Measurements from ENCODE around the gene CDH20.

The CDH20 gene

DNA sequence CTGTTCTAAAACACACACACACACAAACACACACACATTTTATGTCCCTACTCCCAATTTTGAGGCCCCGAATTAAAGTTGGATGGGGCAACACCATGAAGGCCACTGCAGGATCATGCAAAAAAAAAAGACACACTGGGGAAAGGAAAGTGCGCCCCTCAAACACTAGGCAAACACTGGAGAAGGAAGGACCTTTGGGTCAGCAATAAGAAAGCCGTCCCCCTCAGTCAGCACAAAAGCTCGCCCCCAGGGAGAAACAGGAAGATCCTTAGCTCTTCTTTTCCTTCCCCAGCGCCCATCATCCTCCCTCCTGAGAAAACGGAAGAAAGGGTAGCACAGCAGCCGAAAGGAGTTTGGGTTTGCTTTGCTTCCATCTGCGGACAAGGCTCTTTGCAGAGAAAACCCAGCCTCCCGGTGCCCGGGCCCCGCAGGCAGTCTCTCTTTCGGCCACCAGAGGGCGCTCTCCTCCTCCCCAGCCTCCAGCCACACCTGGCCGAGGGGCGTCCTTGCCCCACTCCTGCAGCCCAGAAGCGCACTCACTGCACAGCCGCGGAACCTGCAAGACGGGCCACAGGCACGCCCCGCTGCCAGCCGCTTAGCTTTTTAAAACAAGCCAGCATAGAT is 248.5 kb downstream of the CDH20 start:
- DNase-seq: peak; percentile 4

DNA sequence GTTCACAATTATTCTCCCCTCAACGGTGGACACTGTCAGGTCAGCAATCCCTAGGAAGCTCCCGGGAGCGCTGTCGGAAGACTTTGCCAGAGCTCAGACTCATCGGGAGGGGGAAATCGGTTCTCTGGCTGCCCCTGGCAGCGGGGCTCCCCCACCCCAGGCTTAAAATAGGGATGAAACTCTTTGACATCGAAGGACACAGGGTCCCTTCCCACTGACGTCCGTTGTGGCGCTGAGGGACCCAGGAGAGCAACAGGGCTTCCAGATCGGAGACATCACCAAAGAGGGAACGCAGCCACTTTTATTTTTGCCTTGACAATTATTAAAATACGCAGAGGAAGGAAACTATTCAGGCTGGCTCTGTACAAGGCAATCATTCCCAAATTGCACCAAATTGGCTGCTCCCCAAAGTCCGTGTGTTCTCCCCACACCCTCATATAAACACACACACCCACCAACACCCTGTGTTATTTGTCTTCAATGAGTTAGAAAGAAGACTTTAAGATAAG is 249.0 kb downstream of the CDH20 start:
- DNase-seq: no peak

DNA sequence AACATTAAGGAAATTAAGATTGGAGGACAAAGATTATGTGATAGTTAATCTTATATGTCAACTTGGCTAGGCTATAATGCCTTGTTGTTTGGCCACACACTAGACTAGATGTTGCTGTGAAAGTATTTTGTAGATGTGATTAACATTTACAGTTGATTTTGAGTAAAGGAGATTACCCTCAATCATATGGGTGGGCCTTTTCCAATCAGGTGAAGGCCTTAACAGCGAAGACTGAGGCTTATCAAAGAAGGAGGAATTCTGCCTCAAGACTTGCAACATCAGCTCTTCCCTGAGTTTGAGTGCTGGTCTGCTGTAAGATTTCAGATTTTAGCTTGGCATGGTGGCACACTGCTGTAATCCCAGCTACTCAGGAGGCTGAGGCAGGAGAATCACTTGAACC is 250.3 kb downstream of the CDH20 start:
- DNase-seq: no peak

DNA sequence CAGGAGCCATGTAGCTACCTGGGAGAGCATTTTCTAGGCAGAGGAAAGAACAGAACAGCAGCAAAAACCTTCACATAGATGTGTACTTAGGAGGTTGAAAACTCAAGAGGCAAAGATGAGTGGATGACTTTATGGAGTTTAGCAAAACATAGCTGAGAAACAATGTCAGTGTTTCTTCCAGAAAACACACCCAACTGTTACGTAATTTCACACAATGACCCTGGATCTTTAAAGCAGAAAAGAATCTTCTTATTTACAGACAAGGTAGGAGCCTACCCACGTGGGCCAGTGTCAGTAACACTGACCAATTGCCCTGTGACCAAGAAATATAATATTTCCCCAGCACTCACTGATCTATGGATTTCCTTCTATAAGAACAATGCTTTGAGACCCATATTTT is 254.6 kb downstream of the CDH20 start:
- no peak for DNase-seq

DNA sequence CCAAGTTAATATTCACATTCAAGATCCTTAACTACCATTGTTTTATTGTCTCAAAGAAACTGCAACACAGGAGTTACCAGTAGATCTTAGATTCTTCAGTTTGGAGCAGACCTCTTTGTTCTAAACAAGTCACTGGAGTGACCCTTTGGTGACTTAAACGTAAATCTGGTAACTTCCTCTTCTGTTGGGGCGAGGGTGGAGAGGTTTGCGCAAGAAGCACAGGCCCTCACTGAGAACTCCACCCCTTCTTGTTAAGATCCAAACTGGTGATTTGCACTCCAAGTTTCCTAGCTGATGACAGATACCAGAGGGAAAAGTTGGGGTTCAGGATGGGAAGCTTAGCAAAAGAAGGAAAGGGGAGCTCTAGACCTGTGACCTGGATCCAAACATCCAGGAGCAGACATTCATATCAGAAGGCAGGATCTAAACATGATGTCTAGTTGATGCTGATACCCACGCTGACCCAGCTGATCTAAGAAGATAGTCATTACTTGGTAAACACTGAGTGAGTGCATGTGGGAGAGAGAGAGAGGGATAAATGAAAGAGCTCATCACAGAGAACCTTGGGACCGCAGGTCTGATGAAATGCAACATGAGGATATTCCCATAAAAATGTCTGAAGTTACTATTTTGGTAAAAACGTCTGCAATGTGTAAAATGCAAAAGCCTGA is 256.0 kb downstream of the CDH20 start:
- DNase-seq: no peak

DNA sequence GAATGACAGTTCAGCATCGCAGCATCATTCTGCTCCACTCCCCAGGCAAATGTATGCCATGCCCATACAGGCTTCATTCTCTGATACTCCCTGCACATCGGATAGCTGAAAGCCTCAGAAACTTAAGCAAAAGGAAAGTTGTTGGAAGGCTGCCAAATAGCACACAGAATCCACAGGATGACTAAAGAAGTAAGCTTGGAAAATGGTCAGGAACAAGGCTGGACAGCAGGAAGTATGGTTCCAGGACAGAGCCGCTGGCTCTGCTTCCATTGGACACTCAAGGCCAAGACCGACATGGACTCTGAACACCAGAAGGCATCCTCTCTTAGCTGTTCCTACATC is 256.5 kb downstream of the CDH20 start:
- DNase-seq: no peak

DNA sequence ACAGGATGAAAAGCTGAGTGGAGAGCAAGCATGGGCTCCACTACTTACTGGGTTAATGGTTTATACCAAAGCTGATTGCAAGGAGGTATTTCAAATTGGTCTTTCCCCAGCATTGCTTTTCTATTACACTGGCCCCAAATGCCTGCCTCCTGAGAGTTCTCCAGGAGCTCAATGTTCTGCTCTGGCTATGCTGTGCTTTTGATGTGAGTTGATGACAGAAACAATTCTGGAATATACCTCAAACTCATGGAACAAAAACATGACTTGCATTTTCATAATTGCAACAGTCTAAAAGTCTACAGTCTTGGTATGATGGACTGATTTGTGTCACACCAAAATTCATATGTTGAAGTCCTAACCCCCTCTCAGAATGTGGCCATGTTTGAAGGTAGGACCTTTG is 258.0 kb downstream of the CDH20 start:
- DNase-seq: no peak

DNA sequence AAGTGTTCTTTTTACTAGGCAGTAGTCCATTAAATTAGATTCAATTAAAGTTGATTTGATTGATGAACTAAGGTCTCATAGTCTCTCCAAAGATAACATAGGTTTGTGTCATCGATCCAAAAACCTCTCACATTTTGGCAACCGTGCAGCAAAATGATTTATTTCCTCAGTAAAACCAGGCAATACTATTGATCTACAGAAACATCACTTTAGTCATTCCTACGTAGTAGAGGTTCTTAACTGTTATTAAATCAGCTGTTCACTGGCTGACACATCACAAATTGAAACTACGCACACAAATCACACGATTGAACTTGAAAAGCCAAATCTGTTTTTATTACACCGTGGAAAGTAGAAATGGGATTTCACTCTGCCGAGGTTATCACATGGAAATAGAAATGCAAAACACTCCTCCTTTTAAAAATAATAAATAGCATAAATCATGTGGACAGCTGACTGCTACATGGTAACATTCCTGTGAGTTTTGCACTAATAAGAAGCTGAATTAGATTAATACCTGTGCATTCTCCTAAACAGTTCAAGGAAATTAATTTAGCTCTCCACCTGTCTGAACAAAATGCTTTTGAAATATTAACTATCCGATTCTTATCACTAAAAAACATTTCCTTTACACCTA is 262.5 kb downstream of the CDH20 start:
- DNase-seq: no peak

DNA sequence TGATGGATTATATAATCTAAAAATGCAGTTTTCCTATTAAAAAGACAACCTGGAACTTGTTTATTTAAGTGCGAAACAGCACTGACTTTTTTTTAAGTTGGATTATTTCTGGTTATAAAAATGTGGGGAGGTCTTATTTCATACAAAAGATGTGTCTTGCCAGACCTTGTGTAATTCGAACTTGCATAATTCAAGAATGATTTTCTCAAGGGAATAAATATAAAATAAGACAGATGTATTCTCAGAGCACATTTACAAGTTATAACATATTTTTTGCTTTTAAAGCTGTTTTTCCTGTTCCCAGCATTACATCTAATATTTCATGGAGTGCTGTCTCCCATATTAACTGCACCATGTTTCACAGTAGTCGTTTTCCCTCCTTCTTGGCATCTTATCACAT is 263.1 kb downstream of the CDH20 start:
- no peak for DNase-seq

DNA sequence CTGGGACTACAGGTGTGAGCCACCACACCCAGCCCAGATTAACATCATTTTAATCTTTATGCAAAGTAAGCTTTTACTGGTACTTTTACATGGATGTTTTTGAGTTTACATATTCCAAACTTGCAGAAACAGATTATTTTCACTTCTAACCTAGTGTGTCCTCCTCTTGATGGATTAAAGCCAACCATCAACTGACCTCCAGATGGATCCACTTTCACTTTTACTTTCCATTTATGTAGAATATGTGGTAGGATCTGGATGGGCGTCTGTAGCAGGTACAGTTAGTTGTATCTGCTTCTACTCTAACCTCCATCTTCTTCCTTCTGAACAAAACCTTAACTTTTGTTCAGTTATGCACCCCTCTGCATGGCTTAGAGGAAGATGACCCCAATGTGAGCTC is 264.1 kb downstream of the CDH20 start:
- DNase-seq: no peak

DNA sequence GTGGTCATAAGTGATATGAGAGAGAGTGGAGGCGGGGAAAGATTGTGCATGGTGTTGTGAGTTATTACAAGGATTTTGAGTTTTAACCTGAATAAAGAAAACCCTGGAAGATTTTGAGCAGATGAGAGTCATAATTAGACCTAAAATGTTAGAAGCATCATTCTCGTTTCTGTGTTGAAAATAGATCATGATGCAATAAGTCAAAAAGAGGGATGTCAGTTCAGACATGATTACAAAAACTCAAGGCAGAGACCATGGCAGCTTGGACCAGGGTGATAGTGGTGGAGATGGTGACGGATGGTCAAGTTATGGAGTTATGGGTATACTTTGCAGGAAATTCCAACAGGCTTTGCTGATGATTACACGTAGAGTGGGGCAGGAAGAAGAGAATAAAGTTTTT is 267.2 kb downstream of the CDH20 start:
- DNase-seq: no peak

DNA sequence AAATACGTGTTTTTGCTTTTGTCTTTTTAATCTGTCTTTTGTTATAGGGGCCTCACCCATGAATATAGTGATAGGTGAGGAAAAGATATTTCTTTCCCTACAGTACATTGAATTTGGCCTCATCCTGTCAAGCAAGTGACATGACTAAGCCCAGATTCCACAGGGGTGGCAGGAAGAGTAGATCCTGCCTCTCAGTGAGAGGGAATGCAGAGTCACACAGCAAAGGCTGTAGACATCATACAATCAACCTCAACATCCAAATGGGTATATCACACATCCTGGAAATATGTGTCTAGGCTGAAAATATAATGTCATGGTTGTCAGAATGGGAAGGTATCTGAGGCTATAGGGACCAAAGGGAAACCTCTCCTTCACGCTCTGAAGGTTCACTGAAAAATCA is 269.6 kb downstream of the CDH20 start:
- no peak for DNase-seq
